Stimulated activated CD8-positive, alpha-beta memory T cell treated with anti-CD3 and anti-CD28 coated beads, Interleukin-12 subunit alpha, Interleukin-12 subunit beta, amount 100 ng/mL, for 4 hours (primary cell): ENCODE measurements around the gene LIPC.
A peak's percentile ranks its signal among the peaks of the same experiment; 100 is the strongest.

Experiments
- DNase-seq: peaks from one replicate; pipeline ENCODE4 v3.0.0-alpha.2; 2020; ENCODE audit warnings: low read depth

The LIPC gene

GRCh38 chr15:58406811-58407210, 25.0 kb upstream of the LIPC start:
- no peak for DNase-seq

- DNase-seq, result no peak
Observed at GRCh38 chr15:58407236-58407775, 24.5 kb upstream of the LIPC start.

GRCh38 chr15:58407778-58408177, 24.0 kb upstream of the LIPC start:
- DNase-seq, result no peak

DNA sequence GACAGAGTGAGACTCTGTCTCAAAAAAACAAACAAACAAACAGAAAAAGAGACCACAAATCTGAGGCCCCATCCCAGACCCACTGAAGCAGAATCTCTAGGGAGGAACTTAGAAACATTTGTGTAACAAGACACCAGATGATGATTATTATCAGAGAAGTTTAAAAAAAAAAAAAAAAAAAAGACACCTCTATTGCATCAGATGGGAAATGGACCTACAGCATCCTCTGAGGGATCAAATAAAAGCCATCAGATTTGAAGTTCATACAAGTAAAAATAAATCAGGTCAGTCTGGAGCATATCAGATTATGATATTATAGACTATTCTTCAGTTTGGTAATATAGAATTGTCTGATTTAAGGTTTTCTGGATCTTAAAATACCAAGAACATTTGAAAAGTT, 21.9 kb upstream of the LIPC start:
- DNase-seq, result no peak

DNA sequence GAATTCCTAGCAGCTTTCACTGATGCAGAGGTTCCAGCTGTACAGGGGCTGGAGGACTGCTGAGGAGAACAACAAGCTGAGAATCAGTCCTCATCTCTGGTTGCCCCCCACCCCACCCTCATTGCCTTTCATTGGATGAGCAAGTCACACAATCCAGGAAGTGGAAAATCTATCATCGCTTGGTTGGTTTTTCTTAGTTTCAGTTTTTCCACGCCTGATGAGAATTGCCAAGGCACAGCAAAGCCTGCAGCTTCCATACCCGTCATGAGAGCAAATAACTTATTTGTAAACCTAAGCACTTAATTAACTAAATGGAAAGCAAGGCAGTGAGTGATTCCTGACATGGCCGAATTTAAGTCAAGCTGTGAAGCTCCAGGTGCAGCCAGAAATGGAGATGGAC, 21.4 kb upstream of the LIPC start:
- DNase-seq, result peak; percentile 8

- DNase-seq, result no peak
Observed at GRCh38 chr15:58413253-58413652, 18.5 kb upstream of the LIPC start.

GRCh38 chr15:58415636-58416035, 16.2 kb upstream of the LIPC start:
- no peak for DNase-seq

GRCh38 chr15:58416963-58417362, 14.8 kb upstream of the LIPC start:
- no peak for DNase-seq

DNA sequence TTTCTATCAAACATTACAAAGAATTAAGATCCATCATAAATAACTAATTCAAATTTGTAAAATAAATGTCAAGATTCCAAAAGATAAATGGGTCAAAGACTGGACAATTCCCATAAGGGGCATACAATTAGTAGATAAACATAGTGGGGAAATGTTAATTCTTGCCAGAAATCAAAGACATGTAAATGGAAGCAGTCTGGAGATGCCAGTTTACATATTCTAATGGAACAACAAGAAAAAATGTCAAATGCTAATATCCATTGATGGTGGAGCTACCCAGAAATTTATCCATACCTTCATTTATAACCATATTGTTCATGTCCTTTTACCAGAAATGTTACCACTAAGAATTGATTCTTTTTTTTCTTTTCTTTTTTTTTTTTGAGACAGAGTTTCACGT, 13.7 kb upstream of the LIPC start:
- DNase-seq, result no peak

DNA sequence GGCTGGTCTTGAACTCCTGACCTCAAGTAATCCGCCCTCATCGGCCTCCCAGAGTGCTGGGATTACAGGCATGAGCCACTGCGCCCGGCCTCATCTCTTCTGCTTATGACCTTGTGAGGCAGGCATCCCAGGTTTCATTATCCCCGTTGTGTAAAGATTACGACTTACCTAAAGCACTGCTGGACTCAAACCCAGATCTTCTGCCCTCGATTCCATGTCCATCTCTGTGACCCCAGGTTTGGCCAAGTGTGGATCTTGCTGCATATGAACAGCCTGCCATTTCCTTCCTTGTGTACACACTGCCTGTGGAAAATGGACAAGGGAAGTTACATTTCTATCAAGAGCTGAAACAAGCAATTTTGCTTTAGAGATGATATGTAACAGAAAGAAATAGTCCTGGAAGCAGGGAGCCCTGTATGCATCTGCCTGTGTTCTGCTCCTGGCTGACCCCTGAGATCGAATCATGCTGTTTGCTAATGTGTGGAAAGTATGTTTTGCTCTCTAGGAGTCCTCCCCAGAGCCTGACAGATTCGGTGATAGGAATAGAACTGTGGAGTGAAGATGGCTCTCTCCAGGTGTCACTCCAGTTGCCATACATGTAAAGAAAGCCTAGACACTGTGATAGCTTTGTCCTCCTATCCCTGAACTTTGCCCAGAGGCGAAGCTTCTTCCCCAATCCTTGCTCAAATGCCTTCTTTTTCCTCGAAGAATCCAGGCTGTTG, 11.8 kb upstream of the LIPC start:
- no peak for DNase-seq

DNA sequence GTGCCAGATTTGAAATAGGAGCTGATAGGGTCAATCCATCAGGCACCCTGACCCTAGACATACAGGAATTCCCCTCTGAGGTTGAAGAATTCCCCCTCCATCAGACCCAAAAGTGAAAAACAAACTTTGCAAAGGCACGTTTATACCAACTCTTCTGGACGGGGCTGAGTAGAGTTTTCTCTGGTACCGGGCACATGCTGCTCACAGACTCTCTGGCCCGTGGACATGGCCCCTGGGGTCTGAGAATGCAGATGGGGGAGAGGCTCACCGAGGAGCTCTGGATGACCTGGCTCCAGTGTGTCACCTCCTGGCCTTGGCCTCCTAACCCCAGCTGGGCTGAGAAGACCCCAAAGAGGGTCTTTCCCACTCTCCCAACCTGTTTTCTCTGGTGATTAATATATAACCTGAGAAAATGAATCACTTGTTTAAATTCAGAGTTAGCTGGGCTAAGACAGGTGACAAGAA, 11.2 kb upstream of the LIPC start:
- no peak for DNase-seq

DNA sequence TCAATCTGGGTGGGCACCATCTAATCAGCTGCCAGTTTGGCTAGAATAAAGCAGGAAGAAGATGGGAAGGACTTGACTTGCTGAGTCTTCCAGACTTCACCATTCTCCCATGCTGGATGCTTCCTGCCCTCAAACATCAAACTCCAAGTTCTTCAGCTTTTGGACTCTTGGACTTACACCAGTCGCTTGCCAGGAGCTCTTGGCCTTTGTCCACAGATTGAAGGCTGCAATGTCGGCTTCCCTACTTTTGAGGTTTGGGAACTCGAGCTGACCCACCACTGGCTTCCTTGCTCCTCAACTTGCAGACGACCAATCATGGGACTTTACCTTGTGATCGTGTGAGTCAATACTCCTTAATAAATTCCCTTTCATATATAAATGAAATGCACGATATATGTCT, 8.6 kb upstream of the LIPC start:
- no peak for DNase-seq

DNA sequence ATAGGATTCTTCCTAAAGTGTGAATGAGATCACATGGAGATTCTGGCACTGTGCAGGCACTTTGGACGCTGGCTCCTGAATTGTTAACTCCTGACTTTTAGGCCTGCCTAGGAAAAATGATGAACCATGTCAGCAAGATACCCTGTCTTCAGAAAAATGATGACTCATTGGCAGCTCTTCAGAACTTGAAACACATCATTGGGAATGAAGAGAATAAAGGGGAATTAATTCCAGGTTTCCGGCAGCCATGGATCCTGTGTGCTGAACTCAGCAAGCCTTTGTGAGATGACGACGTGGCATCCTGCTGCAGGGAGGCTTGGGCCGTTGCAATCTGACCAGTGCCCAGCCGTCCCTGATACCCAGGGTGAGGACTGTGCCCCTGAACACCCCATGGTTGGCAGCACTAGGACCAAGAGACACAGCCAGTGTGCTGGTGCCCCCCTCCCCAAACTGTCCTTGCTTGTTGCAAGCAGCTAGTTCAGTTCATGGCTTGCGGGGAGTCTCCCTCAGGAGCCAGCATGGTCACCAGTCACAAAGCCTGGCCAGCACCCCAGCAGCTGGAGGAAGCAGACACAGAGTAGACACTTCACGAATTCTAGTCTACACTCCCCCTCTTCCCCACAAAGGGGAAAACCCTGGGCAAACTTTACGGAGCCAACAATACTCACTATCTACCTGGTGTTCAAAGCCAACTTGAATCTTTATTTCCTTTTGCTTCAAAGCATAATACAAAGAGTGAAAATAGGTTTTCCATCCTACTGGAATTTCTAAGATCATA, 7.8 kb upstream of the LIPC start:
- no peak for DNase-seq

GRCh38 chr15:58424722-58425121, 7.1 kb upstream of the LIPC start:
- DNase-seq, result no peak

- no peak for DNase-seq
Observed at GRCh38 chr15:58425185-58425584, 6.6 kb upstream of the LIPC start.

GRCh38 chr15:58425834-58426233, 6.0 kb upstream of the LIPC start:
- DNase-seq, result no peak

GRCh38 chr15:58426501-58426900, 5.3 kb upstream of the LIPC start:
- no peak for DNase-seq

- DNase-seq, result no peak
Observed at GRCh38 chr15:58427987-58428386, 3.8 kb upstream of the LIPC start.

DNA sequence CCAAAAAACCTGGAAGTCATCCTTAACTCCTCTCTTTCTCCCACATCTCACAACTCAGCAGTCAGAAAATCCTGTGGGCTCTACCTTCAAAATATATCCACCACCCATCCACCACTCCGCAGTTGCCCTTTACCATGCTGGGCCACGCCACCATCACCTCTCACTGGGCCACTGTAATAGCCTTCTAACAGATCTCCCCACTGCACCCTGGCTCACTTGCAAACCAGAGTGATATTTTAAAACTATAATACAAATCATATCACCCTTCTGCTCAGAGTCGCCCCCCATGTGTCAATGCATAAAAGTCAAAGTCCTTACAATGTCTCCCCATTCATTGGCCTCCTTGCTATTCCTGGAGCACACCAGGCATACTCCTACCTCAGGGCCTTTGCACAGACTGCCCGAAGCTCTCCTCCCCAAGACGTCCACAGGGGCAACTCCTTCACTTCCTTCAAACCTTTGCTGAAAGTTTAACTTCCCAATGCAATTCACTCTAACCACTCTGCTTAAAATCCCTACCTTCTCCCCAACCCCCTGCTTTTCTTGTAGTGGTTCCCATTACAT, 1.5 kb upstream of the LIPC start:
- DNase-seq, result no peak

DNA sequence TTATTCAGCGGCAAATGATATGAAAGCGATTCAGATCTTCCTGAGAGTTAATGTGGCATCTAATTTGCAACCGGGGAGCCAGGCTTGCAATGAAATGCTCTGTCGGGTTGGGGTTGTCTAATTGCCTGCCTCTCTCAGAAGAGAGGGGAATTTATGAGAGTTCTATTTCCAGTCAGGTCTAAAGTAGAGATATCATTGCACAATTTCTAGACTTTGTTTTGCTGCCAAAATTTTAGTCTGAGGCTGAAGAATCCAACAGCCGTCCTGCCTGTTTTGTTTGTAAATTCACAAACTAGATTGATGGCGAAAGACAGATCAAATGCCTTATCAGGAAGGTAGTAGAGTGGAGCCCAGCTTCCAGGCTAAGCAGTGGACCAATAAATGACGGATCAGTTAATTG, 610 bp downstream of the LIPC start:
- DNase-seq, result no peak

DNA sequence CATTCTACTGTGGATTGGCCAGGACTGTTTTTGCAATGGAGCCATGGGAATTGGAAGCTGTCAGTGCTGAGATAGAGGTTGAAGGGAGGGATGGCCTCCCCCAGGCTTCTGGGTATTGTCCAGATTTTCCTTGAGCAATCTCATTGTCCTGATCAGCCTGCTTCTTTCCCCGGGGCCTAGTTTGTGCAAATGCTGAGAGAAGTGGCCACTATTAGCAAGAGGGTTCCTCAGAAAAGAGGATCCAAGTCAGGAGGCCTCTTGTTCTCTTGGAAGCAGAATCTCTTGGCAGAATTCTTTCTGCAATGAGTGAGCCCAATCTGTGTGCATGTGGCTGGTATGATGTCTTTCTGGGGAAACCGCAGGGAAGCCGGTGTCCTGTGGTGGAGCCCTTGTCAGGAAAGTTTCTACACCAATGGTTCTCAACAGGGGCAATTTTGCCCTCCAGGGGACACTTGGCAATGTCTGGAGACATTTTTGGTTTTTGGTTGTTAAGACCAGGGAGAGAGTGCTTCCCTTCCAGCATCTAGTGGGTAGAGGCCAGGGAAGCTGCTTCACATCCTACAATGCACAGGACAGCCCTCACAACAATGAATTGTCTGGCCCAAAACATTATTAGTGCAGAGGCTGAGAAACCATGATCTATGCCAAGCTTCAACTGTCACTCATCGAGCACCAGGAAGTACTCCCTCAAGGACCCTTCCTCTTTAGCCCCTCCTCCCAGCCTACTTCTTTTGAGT, 2.0 kb downstream of the LIPC start:
- DNase-seq, result no peak

GRCh38 chr15:58434334-58434875, 2.6 kb downstream of the LIPC start:
- no peak for DNase-seq
